ENCODE measurements around the gene ADAP2. TPM values are rescaled to one million over a fixed set of nuclear protein-coding genes. Genes with fewer than 3 reads are reported as not detected.

ADAP2 gene
- total and polyA plus RNA-seq, 2 of the 8 experiments (the other 6 are each of a cell fraction or from before 2014, with no cell fraction given), result 0.76 to 1.1 TPM

- Histone ChIP-seq H2BK5ac (ENCODE audit: low read depth, low read length) (no peak overlapping the region), H3K4me1 (replicated peaks in 1 of 4; ENCODE audit: control insufficient read depth in 3 of 4, insufficient read depth in 4 of 4, low read length in 3 of 4) (no peaks in the 10 kb centered on the region), H2AFZ (ENCODE audit: low read length) (no peak overlapping the region), H4K91ac (replicated peaks; ENCODE audit: insufficient read length, low read length) (no peak overlapping the region), H3K18ac (ENCODE audit: extremely low read depth, low read length) (no peak overlapping the region), H3K9me3 (ENCODE audit: insufficient read depth in 2 of 2, low read depth in 1 of 2, low read length in 1 of 2) (no peaks in the 10 kb centered on the region; a peak in 1 of 4 replicates), H2AK5ac (ENCODE audit: low read depth, low read length) (no peak overlapping the region), H4K8ac (ENCODE audit: extremely low read depth, insufficient read depth, low read length) (no peak overlapping the region), H3K23me2 (ENCODE audit: low read depth, low read length) (no peaks in the 10 kb centered on the region), H4K5ac (ENCODE audit: insufficient read length, low read depth, low read length) (no peak overlapping the region), H3K4ac (replicated peaks; ENCODE audit: insufficient read length, low read depth, low read length) (no peak overlapping the region), H3K4me2 (ENCODE audit: insufficient read depth in 1 of 2, low read depth in 2 of 2, low read length in 2 of 2) (no peak overlapping the region), H3K9ac (replicated peaks in 1 of 4; ENCODE audit: extremely low read depth in 1 of 4, low read depth in 3 of 4, low read length in 3 of 4) (no peak overlapping the region), H3K36me3 (ENCODE audit: control insufficient read depth in 2 of 4, insufficient read depth in 4 of 4, low read length in 3 of 4) (0 out of 8 replicates have a peak, but pooled peaks cover 0 to 2% (median 0%) of the 10 kb centered on the region in 4 experiments), H3K79me1 (ENCODE audit: low read depth, low read length) (no peaks in the 10 kb centered on the region), H3K79me2 (ENCODE audit: control insufficient read depth in 1 of 2, insufficient read depth in 2 of 2, low read length in 2 of 2) (no peaks in the 10 kb centered on the region), H3K14ac (ENCODE audit: insufficient read length) (no peak overlapping the region), H2BK15ac (ENCODE audit: low read length) (no peak overlapping the region), H3K23ac (ENCODE audit: insufficient read length) (no peak overlapping the region), H2BK12ac (ENCODE audit: low read depth, low read length) (no peak overlapping the region), H3K4me3 (ENCODE audit: extremely low read depth in 1 of 4, insufficient read depth in 2 of 4, low read depth in 3 of 4, low read length in 4 of 4) (no peak overlapping the region), H2BK120ac (replicated peaks; ENCODE audit: low read depth, low read length) (no peak overlapping the region), H3K56ac (replicated peaks; ENCODE audit: insufficient read length, low read depth, low read length) (no peak overlapping the region), H3K27me3 (replicated peaks in 1 of 4; ENCODE audit: control insufficient read depth in 3 of 4, extremely low read depth in 1 of 4, insufficient read depth in 3 of 4, low read length in 3 of 4) (no peaks in the 10 kb centered on the region), H4K20me1 (replicated peaks in 1 of 2; ENCODE audit: control insufficient read depth in 1 of 2, insufficient read depth in 2 of 2, low read length in 2 of 2) (no peaks in the 10 kb centered on the region), H2BK20ac (ENCODE audit: low read length) (no peak overlapping the region), H3K27ac (ENCODE audit: low read depth, low read length) (no peak overlapping the region)
- CTCF ChIA-PET (ENCODE audit: partially characterized antibody), result interaction anchor here (1.1 kb wide), 1 partner anchor 87 kb away, joined by 3 read pairs; no protein-coding TSS in a partner anchor
- FAIRE-seq, result no peak
- POLR2A ChIA-PET (ENCODE audit: partially characterized antibody), result no interaction called here
- WGBS, 2 experiments (ENCODE audit: extremely low coverage in 1 of 2, insufficient coverage in 1 of 2, insufficient read length in 1 of 2, insufficient replicate concordance in 2 of 2, low coverage in 1 of 2, low lambda C conversion rate in 2 of 2, missing lambda C conversion rate in 1 of 2), result 75% methylated on average over 8 of the region's 8 CpGs; no CpG with 5 or more reads in 1 of the 2 experiments
- no peak for DNase-seq (ENCODE audit: low read depth in 1 of 2, low spot score in 2 of 2)
- TF ChIP-seq YY1 (IDR thresholded peaks at IDR 0.05; ENCODE audit: low read depth, low read length), result no peak
- no peak for TF ChIP-seq SIN3A (conservative IDR thresholded peaks at IDR 0.05 in 1 of 2, IDR thresholded peaks at IDR 0.05 in 1 of 2; ENCODE audit: low read depth in 1 of 2, low read length in 2 of 2)
- peak in 1 of 2 experiments; percentile 33; a peak in 1 of 4 replicates for TF ChIP-seq RAD21 (IDR thresholded peaks at IDR 0.05 in 1 of 2, conservative IDR thresholded peaks at IDR 0.05 in 1 of 2; ENCODE audit: low read depth in 2 of 2, low read length in 2 of 2)
- no peak for TF ChIP-seq CBX8 (IDR thresholded peaks at IDR 0.05; ENCODE audit: borderline replicate concordance, low read depth, low read length)
- TF ChIP-seq BACH1 (IDR thresholded peaks at IDR 0.05; ENCODE audit: low read length), result no peak
- TF ChIP-seq EZH2 (IDR thresholded peaks at IDR 0.05; ENCODE audit: low read depth, low read length, severe bottlenecking), result no peak
- TF ChIP-seq SP1 (IDR thresholded peaks at IDR 0.05; ENCODE audit: low read depth, low read length), result no peak
These were observed 60.1 kb downstream of the ADAP2 start for GRCh38 chr17:30981531-30982519.

Measured in H1 (cell line).